WTC11 (cell line): ENCODE data around the gene UBAP1. TPM values are rescaled to one million over a fixed set of nuclear protein-coding genes. Genes with fewer than 3 reads are reported as not detected.
A peak's percentile ranks its signal among the peaks of the same experiment; 100 is the strongest.

ENCODE experiments used
- ATAC-seq: fragments of 200-7000 bp; cut with Tn5 transposase; 2 replicates; pipeline ENCODE4 v1.10.0; 2021; ENCODE audit warnings: mild to moderate bottlenecking, moderate library complexity
- CTCF ChIA-PET: fragments of 300-600 bp; sonication (Branson Sonifier 250); formaldehyde crosslinking; loops from one replicate; lab custom pipeline; 2021; ENCODE audit warnings: antibody characterized with exemption; lab: Charles Lee
- POLR2A ChIA-PET: fragments of 350-600 bp; sonication (Branson Sonifier 250); formaldehyde crosslinking; loops from one replicate; lab custom pipeline; 2021; ENCODE audit warnings: antibody characterized with exemption; lab: Charles Lee
- DNase-seq: peaks from one replicate; pipeline ENCODE4 v3.0.0; 2021; ENCODE audit warnings: low spot score
- H3K27ac Mint-ChIP-seq: 2 replicates; pipeline ENCODE4 v1.8.0; 2021; ENCODE audit warnings: mixed read lengths
- H3K27me3 Mint-ChIP-seq: 2 replicates; pipeline ENCODE4 v1.8.0; 2021; ENCODE audit warnings: low read depth, mild to moderate bottlenecking, moderate library complexity, mixed read lengths
- H3K36me3 Mint-ChIP-seq: 2 replicates; pipeline ENCODE4 v1.8.0; 2021; ENCODE audit warnings: mixed read lengths
- H3K4me1 Mint-ChIP-seq: 2 replicates; pipeline ENCODE4 v1.8.0; 2022; ENCODE audit warnings: mixed read lengths
- H3K4me3 Mint-ChIP-seq: 2 replicates; pipeline ENCODE4 v1.8.0; 2021; ENCODE audit warnings: mild to moderate bottlenecking, moderate library complexity, mixed read lengths
- H3K9me3 Mint-ChIP-seq: 2 replicates; pipeline ENCODE4 v1.8.0; 2021; ENCODE audit warnings: mixed read lengths
- ATF1 ChIP-seq: sonication (generic); formaldehyde crosslinking; IDR thresholded peaks from 2 replicates; pipeline ENCODE4 v1.8.1; 2023; ENCODE audit warnings: mild to moderate bottlenecking, moderate library complexity, missing genetic modification reagents
- ETV6 ChIP-seq: sonication (generic); formaldehyde crosslinking; IDR thresholded peaks from 2 replicates; pipeline ENCODE4 v1.8.1; 2022; ENCODE audit warnings: mild to moderate bottlenecking, missing genetic modification reagents
- FOXK1 ChIP-seq: sonication (generic); formaldehyde crosslinking; IDR thresholded peaks from 2 replicates; pipeline ENCODE4 v1.8.0; 2022; ENCODE audit warnings: mild to moderate bottlenecking, moderate library complexity, missing genetic modification reagents
- RELA ChIP-seq: sonication (generic); formaldehyde crosslinking; IDR thresholded peaks from 2 replicates; pipeline ENCODE4 v1.8.1; 2022; ENCODE audit warnings: missing genetic modification reagents, mild to moderate bottlenecking, borderline replicate concordance
- SP1 ChIP-seq: sonication (generic); formaldehyde crosslinking; conservative IDR thresholded peaks from 2 replicates; pipeline ENCODE4 v1.8.1; 2022; ENCODE audit warnings: missing genetic modification reagents
- ZNF138 ChIP-seq: sonication (generic); formaldehyde crosslinking; conservative IDR thresholded peaks from 2 replicates; pipeline ENCODE4 v1.8.1; 2022; ENCODE audit warnings: mild to moderate bottlenecking, moderate library complexity, missing genetic modification reagents
- ZNF396 ChIP-seq: fragments of 250-450 bp; sonication (Bioruptor Pico); IDR thresholded peaks from 2 replicates; pipeline ENCODE4 v1.8.0; 2021; ENCODE audit warnings: mild to moderate bottlenecking, moderate library complexity, borderline replicate concordance
- ZNF416 ChIP-seq: fragments of 250-450 bp; sonication (Bioruptor Pico); IDR thresholded peaks from 2 replicates; pipeline ENCODE4 v1.9.0; 2021; ENCODE audit warnings: mild to moderate bottlenecking, inconsistent platforms
- total RNA-seq: library from RNA; stranded (reverse); gene quantifications from 3 replicates; pipeline ENCODE4 v1.2.3, GENCODE V29; 2021
- TF ChIP-seq, protein P1 (sequence below): sonication (generic); formaldehyde crosslinking; IDR thresholded peaks from 2 replicates; pipeline ENCODE4 v1.8.1; 2022; ENCODE audit warnings: low read depth, mild to moderate bottlenecking, moderate library complexity, missing genetic modification reagents, borderline replicate concordance
- TF ChIP-seq, protein P2 (sequence below): sonication (generic); formaldehyde crosslinking; IDR thresholded peaks from 2 replicates; pipeline ENCODE4 v1.8.0; 2023; ENCODE audit warnings: mild to moderate bottlenecking, missing genetic modification reagents
- TF ChIP-seq, protein P3 (sequence below): fragments of 250-450 bp; sonication (Bioruptor Pico); IDR thresholded peaks from 2 replicates; pipeline ENCODE4 v1.9.0; 2021; ENCODE audit warnings: mild to moderate bottlenecking

The UBAP1 gene
- total RNA-seq, 1 experiment from 2014 or later: 23.9 TPM

DNA sequence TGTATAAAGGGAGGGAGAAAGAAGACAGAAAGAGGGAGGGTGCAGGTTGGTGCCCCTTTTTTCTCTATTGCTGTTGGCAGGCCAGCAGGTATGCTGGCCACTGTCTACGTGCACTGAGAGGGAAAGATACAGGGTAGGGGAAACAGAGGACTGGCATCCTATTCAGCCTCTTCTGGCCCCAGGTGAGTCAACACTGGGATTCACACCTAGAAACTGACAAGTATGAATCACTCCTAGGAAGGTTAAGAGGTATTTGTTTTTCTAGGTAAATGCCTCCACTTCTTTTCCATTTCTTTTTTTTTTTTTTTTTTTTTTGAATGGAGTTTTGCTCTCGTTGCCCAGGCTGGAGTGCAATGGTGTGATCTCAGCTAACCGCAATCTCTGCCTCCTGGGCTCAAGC lies 2.8 kb upstream of the UBAP1 start:
- H3K4me1 Mint-ChIP-seq: 0 out of 2 replicates have a peak, but pooled peaks cover 5% of the 10 kb centered on the region
- H3K27ac Mint-ChIP-seq: peak overlapping the region; percentile 12; the same call in 1 of the 2 replicates
- no peaks in the 10 kb centered on the region for H3K36me3 Mint-ChIP-seq
- no peaks in the 10 kb centered on the region for H3K27me3 Mint-ChIP-seq
- ATAC-seq: no peak
- H3K9me3 Mint-ChIP-seq: no peaks in the 10 kb centered on the region
- ChIA-PET CTCF (no interaction called here), POLR2A (no interaction called here)
- no peak overlapping the region for H3K4me3 Mint-ChIP-seq
- no peak for DNase-seq
- TF ChIP-seq, protein P1, sequence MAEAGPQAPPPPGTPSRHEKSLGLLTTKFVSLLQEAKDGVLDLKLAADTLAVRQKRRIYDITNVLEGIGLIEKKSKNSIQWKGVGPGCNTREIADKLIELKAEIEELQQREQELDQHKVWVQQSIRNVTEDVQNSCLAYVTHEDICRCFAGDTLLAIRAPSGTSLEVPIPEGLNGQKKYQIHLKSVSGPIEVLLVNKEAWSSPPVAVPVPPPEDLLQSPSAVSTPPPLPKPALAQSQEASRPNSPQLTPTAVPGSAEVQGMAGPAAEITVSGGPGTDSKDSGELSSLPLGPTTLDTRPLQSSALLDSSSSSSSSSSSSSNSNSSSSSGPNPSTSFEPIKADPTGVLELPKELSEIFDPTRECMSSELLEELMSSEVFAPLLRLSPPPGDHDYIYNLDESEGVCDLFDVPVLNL (CRISPR knock-in tag): no peak
- TF ChIP-seq SP1 (CRISPR knock-in tag) (no peak), ZNF416 (CRISPR knock-in tag) (no peak), ZNF396 (CRISPR knock-in tag) (no peak), ETV6 (CRISPR knock-in tag) (no peak), ATF1 (CRISPR knock-in tag) (no peak), ZNF138 (CRISPR knock-in tag) (no peak)
- TF ChIP-seq, protein P2, sequence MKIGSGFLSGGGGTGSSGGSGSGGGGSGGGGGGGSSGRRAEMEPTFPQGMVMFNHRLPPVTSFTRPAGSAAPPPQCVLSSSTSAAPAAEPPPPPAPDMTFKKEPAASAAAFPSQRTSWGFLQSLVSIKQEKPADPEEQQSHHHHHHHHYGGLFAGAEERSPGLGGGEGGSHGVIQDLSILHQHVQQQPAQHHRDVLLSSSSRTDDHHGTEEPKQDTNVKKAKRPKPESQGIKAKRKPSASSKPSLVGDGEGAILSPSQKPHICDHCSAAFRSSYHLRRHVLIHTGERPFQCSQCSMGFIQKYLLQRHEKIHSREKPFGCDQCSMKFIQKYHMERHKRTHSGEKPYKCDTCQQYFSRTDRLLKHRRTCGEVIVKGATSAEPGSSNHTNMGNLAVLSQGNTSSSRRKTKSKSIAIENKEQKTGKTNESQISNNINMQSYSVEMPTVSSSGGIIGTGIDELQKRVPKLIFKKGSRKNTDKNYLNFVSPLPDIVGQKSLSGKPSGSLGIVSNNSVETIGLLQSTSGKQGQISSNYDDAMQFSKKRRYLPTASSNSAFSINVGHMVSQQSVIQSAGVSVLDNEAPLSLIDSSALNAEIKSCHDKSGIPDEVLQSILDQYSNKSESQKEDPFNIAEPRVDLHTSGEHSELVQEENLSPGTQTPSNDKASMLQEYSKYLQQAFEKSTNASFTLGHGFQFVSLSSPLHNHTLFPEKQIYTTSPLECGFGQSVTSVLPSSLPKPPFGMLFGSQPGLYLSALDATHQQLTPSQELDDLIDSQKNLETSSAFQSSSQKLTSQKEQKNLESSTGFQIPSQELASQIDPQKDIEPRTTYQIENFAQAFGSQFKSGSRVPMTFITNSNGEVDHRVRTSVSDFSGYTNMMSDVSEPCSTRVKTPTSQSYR: no peak

DNA sequence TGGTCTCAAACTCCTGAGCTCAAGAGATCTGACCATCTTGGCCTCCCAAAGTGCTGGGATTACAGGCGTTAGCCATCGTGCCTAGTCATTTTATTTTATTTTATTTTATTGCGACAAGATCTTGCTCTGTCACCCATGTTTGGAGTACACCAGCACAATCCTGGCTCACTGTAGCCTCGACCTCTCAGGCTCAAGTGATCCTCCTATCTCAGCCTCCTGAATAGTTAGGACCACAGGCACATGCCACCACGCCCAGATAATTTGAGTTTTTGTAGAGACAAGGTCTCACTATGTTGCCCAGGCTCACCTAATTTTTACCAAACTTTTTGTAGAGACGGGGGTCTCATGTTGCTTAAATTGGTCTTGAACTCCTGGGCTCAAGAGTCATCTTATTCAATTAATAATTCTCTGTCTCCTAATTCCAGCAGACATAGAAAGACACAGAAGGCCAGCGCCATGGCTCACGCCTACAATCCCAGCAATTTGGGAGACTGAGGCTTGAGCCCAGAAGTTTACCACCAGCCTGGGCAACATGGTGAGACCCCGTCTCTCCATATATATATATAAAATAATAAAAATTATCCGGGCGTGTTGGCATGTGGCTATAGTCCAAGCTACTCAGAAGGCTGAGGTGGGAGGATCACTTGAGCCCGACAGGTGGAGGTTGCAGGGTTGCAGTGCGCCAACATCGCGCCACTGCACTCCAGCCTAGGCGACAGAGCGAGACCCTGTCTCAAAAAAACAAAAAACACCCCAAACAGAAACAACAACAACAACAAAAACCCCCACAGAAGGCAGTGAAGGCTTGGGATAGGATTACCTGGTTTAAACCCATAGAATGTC lies 1.0 kb upstream of the UBAP1 start:
- no peaks in the 10 kb centered on the region for H3K9me3 Mint-ChIP-seq
- H3K4me1 Mint-ChIP-seq: 0 out of 2 replicates have a peak, but pooled peaks cover 5% of the 10 kb centered on the region
- no peak for ATAC-seq
- no peak for DNase-seq
- POLR2A ChIA-PET: interaction anchor here (1.0 to 2.1 kb wide), 5 partner anchors 15 to 129 kb away, joined by 3 to 8 read pairs (median 4); partner anchors contain the start of gene UBAP2
- TF ChIP-seq RELA (CRISPR knock-in tag) (no peak), FOXK1 (CRISPR knock-in tag) (no peak)
- TF ChIP-seq, protein P3, sequence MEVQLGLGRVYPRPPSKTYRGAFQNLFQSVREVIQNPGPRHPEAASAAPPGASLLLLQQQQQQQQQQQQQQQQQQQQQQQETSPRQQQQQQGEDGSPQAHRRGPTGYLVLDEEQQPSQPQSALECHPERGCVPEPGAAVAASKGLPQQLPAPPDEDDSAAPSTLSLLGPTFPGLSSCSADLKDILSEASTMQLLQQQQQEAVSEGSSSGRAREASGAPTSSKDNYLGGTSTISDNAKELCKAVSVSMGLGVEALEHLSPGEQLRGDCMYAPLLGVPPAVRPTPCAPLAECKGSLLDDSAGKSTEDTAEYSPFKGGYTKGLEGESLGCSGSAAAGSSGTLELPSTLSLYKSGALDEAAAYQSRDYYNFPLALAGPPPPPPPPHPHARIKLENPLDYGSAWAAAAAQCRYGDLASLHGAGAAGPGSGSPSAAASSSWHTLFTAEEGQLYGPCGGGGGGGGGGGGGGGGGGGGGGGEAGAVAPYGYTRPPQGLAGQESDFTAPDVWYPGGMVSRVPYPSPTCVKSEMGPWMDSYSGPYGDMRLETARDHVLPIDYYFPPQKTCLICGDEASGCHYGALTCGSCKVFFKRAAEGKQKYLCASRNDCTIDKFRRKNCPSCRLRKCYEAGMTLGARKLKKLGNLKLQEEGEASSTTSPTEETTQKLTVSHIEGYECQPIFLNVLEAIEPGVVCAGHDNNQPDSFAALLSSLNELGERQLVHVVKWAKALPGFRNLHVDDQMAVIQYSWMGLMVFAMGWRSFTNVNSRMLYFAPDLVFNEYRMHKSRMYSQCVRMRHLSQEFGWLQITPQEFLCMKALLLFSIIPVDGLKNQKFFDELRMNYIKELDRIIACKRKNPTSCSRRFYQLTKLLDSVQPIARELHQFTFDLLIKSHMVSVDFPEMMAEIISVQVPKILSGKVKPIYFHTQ (CRISPR knock-in tag): no peak
- TF ChIP-seq, all 79 proteins: peak for 0
- peak overlapping the region; percentile 96 for H3K27ac Mint-ChIP-seq
- peak overlapping the region; percentile 91 for H3K4me3 Mint-ChIP-seq
- CTCF ChIA-PET: interaction anchor here (0.5 to 2.3 kb wide), 11 partner anchors 7 to 201 kb away, joined by 3 to 15 read pairs (median 4); partner anchors contain the start of gene DCAF12
- H3K27me3 Mint-ChIP-seq: no peaks in the 10 kb centered on the region
- peaks cover 4% of the 10 kb centered on the region; the same call in 1 of the 2 replicates for H3K36me3 Mint-ChIP-seq
